Measurements from ENCODE around the gene UBE3B.

The UBE3B gene

DNA sequence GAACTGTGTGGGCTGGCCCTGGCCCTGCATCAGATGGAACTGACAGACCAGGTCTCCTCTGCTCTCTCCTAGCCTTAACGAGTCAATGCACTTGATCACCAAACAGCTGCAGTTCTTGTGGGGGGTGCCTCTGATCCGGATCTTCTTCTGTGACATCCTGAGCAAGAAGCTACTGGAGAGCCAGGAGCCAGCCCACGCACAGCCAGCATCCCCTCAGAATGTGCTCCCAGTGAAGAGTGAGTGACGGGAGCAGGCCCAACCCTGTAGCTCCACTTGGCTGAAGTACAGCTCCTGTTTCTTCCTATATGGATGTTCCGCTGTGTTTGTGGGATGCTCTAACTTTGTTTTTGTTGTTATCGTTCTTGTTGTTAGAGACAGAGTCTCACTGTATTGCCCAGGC lies 23.9 kb downstream of the UBE3B start:
- peaks cover 88% of the 10 kb centered on the region for H3K36me3 ChIP-seq

DNA sequence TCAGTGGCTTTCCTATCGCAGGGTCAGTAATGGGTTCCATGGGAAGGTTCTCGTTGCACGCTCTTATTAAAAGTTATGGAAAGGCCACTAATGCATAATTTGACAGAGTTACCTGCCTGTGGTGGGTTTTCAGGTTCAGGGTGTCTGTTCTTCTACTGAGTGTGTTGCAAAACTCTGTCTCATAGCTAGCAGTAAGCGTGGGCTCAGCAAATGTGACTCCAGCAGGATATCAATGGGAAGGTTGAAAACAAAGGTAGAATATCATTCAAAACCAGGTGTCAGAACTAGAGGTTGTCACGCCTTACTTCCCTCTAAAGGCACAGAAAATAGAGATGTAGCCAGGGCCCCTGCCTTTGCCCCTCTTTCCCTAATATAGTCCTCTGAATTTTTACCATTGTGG lies 24.9 kb downstream of the UBE3B start:
- Histone ChIP-seq H3K27me3 (no peaks in the 10 kb centered on the region), H3K27ac (no peak overlapping the region), H3K9me3 (no peaks in the 10 kb centered on the region), H4K20me1 (no peaks in the 10 kb centered on the region), H3K4me1 (no peaks in the 10 kb centered on the region), H3K36me3 (peaks cover 97% of the 10 kb centered on the region), H3K4me2 (no peak overlapping the region), H3K9ac (no peak overlapping the region), H3K4me3 (no peak overlapping the region)
- no peak for TF ChIP-seq Cebpa-rat (IDR thresholded peaks at IDR 0.05)

More for the DNA sequence above, 23.9 kb downstream of the UBE3B start:
- Histone ChIP-seq H3K9ac (no peak overlapping the region), H4K20me1 (no peaks in the 10 kb centered on the region), H3K27ac (no peak overlapping the region), H3K27me3 (no peaks in the 10 kb centered on the region), H3K9me3 (no peaks in the 10 kb centered on the region), H3K4me1 (no peaks in the 10 kb centered on the region), H3K4me2 (no peak overlapping the region), H3K4me3 (no peak overlapping the region)
- TF ChIP-seq Cebpa-rat (IDR thresholded peaks at IDR 0.05): no peak

GRCh38 chr12:109503611-109504010 lies 26.2 kb downstream of the UBE3B start:
- H3K4me1 ChIP-seq: no peaks in the 10 kb centered on the region

DNA sequence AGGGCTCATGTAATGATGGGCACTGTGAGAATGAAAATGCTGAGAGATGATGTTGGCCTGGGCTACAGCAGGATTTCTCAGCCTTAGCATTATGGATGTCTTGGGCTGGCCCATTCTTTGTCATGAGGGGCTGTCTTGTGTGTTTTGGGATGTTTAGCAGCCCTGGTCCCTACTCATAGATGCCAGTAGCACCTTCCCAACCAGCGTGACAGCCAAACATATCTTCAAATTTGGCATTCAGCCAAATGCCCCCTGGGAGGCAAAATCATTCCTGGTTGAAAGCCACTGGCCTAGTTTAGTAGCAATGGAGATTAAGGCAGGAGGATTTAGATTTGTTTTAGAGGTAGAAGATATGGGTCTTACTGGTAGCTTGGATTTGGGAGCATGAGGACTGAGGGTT lies 26.6 kb downstream of the UBE3B start:
- Histone ChIP-seq H3K9me3 (no peaks in the 10 kb centered on the region), H3K4me3 (no peak overlapping the region), H3K4me2 (no peak overlapping the region), H3K36me3 (peaks cover 96% of the 10 kb centered on the region), H3K27me3 (no peaks in the 10 kb centered on the region), H3K4me1 (no peaks in the 10 kb centered on the region), H4K20me1 (no peaks in the 10 kb centered on the region), H3K9ac (no peak overlapping the region), H3K27ac (no peak overlapping the region)
- TF ChIP-seq Cebpa-rat (IDR thresholded peaks at IDR 0.05): no peak

More at GRCh38 chr12:109503611-109504010, 26.2 kb downstream of the UBE3B start:
- Histone ChIP-seq H3K27ac (no peak overlapping the region), H3K9me3 (no peaks in the 10 kb centered on the region), H3K36me3 (peaks cover 97% of the 10 kb centered on the region), H3K9ac (no peak overlapping the region), H3K4me2 (no peak overlapping the region), H4K20me1 (no peaks in the 10 kb centered on the region), H3K4me3 (no peak overlapping the region), H3K27me3 (no peaks in the 10 kb centered on the region)
- no peak for TF ChIP-seq Cebpa-rat (IDR thresholded peaks at IDR 0.05)

- Histone ChIP-seq H3K9ac (no peak overlapping the region), H3K4me3 (no peak overlapping the region), H3K4me2 (no peak overlapping the region), H3K27ac (no peak overlapping the region), H3K4me1 (no peaks in the 10 kb centered on the region), H3K27me3 (no peaks in the 10 kb centered on the region), H3K9me3 (no peaks in the 10 kb centered on the region), H4K20me1 (no peaks in the 10 kb centered on the region), H3K36me3 (peaks cover 98% of the 10 kb centered on the region)
- no peak for TF ChIP-seq Cebpa-rat (IDR thresholded peaks at IDR 0.05)
Observed at GRCh38 chr12:109510196-109510595, 32.8 kb downstream of the UBE3B start.

GRCh38 chr12:109512608-109513007 lies 35.2 kb downstream of the UBE3B start:
- TF ChIP-seq Cebpa-rat (IDR thresholded peaks at IDR 0.05): no peak
- Histone ChIP-seq H3K36me3 (peaks cover 92% of the 10 kb centered on the region), H4K20me1 (no peaks in the 10 kb centered on the region), H3K9ac (no peak overlapping the region), H3K27me3 (no peaks in the 10 kb centered on the region), H3K4me1 (no peaks in the 10 kb centered on the region), H3K4me3 (no peak overlapping the region), H3K4me2 (no peak overlapping the region), H3K27ac (no peak overlapping the region), H3K9me3 (no peaks in the 10 kb centered on the region)

DNA sequence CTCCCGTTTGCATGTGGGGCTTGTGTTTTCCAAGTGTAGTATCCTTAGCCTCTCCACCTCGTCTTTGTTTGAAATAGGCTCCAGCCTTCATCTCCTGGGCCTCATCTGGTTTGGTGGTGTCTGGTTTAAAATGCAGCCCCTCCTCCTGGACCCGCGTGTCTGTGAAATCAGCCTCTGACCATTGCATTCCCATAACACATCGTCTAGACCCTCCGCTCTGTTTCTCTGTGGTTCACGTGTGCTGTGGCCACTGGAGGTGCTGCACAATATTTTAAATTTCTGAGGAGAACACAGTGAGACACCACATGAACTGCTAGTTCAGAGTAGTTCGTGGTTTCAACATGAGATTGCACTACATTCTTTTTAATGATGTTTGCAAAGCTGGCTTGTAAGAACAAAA lies 35.6 kb downstream of the UBE3B start:
- no peak overlapping the region for H3K27ac ChIP-seq
- H3K9me3 ChIP-seq: no peaks in the 10 kb centered on the region
- H3K4me3 ChIP-seq: no peak overlapping the region
- no peaks in the 10 kb centered on the region for H4K20me1 ChIP-seq
- no peak for TF ChIP-seq Cebpa-rat (IDR thresholded peaks at IDR 0.05)
- H3K36me3 ChIP-seq: peaks cover 92% of the 10 kb centered on the region
- H3K9ac ChIP-seq: no peak overlapping the region
- no peaks in the 10 kb centered on the region for H3K27me3 ChIP-seq
- H3K4me1 ChIP-seq: no peaks in the 10 kb centered on the region
- H3K4me2 ChIP-seq: no peak overlapping the region

- H3K27me3 ChIP-seq: no peaks in the 10 kb centered on the region
- H3K9ac ChIP-seq: 0 out of 2 replicates have a peak overlapping the region, but pooled peaks have one; percentile 15
- no peak for TF ChIP-seq Cebpa-rat (IDR thresholded peaks at IDR 0.05)
- no peak overlapping the region for H3K4me3 ChIP-seq
- no peaks in the 10 kb centered on the region for H4K20me1 ChIP-seq
- H3K36me3 ChIP-seq: peaks cover 89% of the 10 kb centered on the region
- H3K4me1 ChIP-seq: peaks cover 2% of the 10 kb centered on the region; the same call in 1 of the 2 replicates
- H3K9me3 ChIP-seq: no peaks in the 10 kb centered on the region
- no peak overlapping the region for H3K4me2 ChIP-seq
- no peak overlapping the region for H3K27ac ChIP-seq
Observed at GRCh38 chr12:109513977-109514376, 36.5 kb downstream of the UBE3B start.

- peaks cover 4% of the 10 kb centered on the region; the same call in 1 of the 2 replicates for H3K4me1 ChIP-seq
- H3K27me3 ChIP-seq: no peaks in the 10 kb centered on the region
- H4K20me1 ChIP-seq: no peaks in the 10 kb centered on the region
- TF ChIP-seq Cebpa-rat (IDR thresholded peaks at IDR 0.05): no peak
- no peak overlapping the region for H3K4me2 ChIP-seq
- no peak overlapping the region for H3K27ac ChIP-seq
- H3K36me3 ChIP-seq: peaks cover 89% of the 10 kb centered on the region
- H3K9ac ChIP-seq: no peak overlapping the region
- no peaks in the 10 kb centered on the region for H3K9me3 ChIP-seq
- H3K4me3 ChIP-seq: no peak overlapping the region
Observed at GRCh38 chr12:109517619-109518018, 40.2 kb downstream of the UBE3B start.

- Histone ChIP-seq H3K36me3 (peaks cover 90% of the 10 kb centered on the region), H3K9me3 (no peaks in the 10 kb centered on the region), H4K20me1 (no peaks in the 10 kb centered on the region), H3K27me3 (no peaks in the 10 kb centered on the region), H3K4me3 (no peak overlapping the region), H3K4me2 (no peak overlapping the region), H3K4me1 (peaks cover 4% of the 10 kb centered on the region; the same call in 1 of the 2 replicates), H3K27ac (no peak overlapping the region), H3K9ac (no peak overlapping the region)
- TF ChIP-seq Cebpa-rat (IDR thresholded peaks at IDR 0.05): no peak
Observed at GRCh38 chr12:109518820-109519665, 41.6 kb downstream of the UBE3B start.

Measured in BLaER1 (cell line).